NB4 (cell line): ENCODE data around the gene ACVR1.

Experiments used
- MYC ChIP-seq: IDR thresholded peaks from 2 replicates; pipeline ENCODE4 v1.6.1; 2011; ENCODE audit warnings: low read depth, low read length
- POLR2A ChIP-seq: IDR thresholded peaks from 2 replicates; pipeline ENCODE4 v1.6.1; 2011; ENCODE audit warnings: mild to moderate bottlenecking; ENCODE audit not compliant: insufficient read length; ENCODE audit errors: extremely low read depth
- TF ChIP-seq, protein P1 (sequence below): IDR thresholded peaks from one replicate; pipeline ENCODE4 v1.5.1; 2012; ENCODE audit warnings: low read depth, low read length
- TF ChIP-seq, protein P2 (sequence below): IDR thresholded peaks from 2 replicates; pipeline ENCODE4 v1.6.1; 2011; ENCODE audit warnings: low read depth, low read length

DNA sequence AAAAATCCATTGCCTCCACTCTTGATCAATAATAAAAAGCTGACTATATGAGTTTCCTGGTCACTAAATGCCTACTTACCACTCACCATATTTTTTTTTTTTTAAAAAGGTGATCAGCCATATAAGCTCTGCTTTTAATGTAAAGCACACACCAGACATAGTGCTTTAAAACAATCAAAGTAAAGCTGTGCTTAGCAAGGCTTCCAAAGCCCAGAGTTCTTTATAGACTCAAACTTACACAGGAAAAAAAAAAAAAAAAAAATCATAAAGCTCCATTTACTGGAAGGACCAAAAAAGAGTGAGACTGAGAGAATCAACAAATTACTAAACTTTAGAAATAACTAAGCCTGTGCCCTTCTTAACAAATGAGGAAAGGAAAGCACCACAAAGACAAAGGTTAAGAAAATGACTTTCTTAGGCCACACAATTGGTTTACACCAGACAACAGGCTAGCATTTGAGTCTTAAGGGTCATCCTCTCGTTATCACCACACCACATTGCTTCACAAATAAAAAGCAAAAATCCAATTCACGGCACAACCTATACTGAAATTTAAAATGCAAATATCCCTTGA, 11.2 kb downstream of the ACVR1 start:
- TF ChIP-seq, protein P1, sequence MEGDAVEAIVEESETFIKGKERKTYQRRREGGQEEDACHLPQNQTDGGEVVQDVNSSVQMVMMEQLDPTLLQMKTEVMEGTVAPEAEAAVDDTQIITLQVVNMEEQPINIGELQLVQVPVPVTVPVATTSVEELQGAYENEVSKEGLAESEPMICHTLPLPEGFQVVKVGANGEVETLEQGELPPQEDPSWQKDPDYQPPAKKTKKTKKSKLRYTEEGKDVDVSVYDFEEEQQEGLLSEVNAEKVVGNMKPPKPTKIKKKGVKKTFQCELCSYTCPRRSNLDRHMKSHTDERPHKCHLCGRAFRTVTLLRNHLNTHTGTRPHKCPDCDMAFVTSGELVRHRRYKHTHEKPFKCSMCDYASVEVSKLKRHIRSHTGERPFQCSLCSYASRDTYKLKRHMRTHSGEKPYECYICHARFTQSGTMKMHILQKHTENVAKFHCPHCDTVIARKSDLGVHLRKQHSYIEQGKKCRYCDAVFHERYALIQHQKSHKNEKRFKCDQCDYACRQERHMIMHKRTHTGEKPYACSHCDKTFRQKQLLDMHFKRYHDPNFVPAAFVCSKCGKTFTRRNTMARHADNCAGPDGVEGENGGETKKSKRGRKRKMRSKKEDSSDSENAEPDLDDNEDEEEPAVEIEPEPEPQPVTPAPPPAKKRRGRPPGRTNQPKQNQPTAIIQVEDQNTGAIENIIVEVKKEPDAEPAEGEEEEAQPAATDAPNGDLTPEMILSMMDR, result no peak
- TF ChIP-seq MYC, result no peak
- TF ChIP-seq POLR2A, result no peak
- TF ChIP-seq, protein P2, sequence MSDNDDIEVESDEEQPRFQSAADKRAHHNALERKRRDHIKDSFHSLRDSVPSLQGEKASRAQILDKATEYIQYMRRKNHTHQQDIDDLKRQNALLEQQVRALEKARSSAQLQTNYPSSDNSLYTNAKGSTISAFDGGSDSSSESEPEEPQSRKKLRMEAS, result no peak
